Bronchial epithelial cell (primary cell): ENCODE measurements around the gene KRT6A. TPM values are rescaled to one million over a fixed set of nuclear protein-coding genes. Genes with fewer than 3 reads are reported as not detected.

ENCODE experiments used
- DNase-seq: peaks from one replicate; pipeline ENCODE4 v3.0.0-alpha.2; 2010; ENCODE audit warnings: low read depth
- FAIRE-seq: peaks from 2 replicates; lab custom pipeline; 2011; peaks lifted over from hg19 to GRCh38; lab: Jason Lieb, UNC
- H3K27me3 ChIP-seq: 2 replicates; pipeline ENCODE4 v1.5.1; 2011; ENCODE audit warnings: low read length; ENCODE audit not compliant: control insufficient read depth, insufficient read depth
- H3K36me3 ChIP-seq: 2 replicates; pipeline ENCODE4 v1.5.1; 2011; ENCODE audit warnings: low read length; ENCODE audit not compliant: control insufficient read depth, insufficient read depth
- H3K4me3 ChIP-seq: 2 replicates; pipeline ENCODE4 v1.5.1; 2011; ENCODE audit warnings: mild to moderate bottlenecking, low read depth, low read length, control low read depth
- CTCF ChIP-seq: IDR thresholded peaks from 2 replicates; pipeline ENCODE4 v1.5.1; 2011; ENCODE audit warnings: mild to moderate bottlenecking, moderate library complexity, low read length, control low read depth, inconsistent platforms; ENCODE audit not compliant: insufficient read depth, severe bottlenecking
- total RNA-seq: library from RNA; depleted of rRNA; stranded (reverse); fragments of >200 nt; gene quantifications from 2 replicates; pipeline ENCODE4 v1.2.1, GENCODE V29; 2014

The KRT6A gene
- total RNA-seq, 1 donor from 2014 or later: 13,929 TPM

DNA sequence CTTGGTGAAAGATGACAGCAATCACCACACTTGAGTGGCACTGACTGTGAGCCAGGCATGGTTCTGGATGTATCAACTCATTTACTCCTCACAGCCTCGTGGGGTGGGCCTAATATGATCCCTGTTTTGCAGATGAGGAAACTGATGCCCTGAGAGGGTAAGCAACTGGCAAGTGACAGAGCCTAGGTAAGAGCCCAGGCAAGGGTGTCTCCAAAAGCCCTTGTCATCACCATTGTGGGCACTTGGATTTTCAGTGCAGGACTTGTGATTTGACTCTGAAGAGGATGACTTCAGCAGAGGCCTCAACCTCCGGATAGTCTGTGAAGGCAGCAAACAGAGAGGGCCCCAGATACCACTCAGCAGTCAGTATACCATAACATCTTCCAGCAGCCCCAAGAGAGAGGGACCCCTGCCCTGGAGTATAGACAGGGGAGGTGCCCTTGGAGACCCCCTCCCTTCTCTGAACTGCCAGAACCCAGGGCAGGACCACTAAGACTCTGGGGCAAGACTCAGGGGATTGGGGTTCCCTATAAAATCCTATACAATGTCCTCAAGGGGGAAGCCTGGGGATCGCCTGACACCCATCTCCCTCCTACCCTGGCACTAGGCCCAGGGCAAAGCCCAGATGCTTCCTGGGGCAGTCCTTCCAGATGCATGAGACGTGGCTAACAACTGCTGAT lies 34.2 kb upstream of the KRT6A start:
- TF ChIP-seq CTCF: no peak
- FAIRE-seq: peak; percentile 60
- no peak for DNase-seq
- no peak overlapping the region for H3K4me3 ChIP-seq
- H3K36me3 ChIP-seq: no peaks in the 10 kb centered on the region
- no peaks in the 10 kb centered on the region for H3K27me3 ChIP-seq

GRCh38 chr12:52526511-52526951 lies 33.5 kb upstream of the KRT6A start:
- no peak for FAIRE-seq
- Histone ChIP-seq H3K36me3 (no peaks in the 10 kb centered on the region), H3K4me3 (no peak overlapping the region), H3K27me3 (no peaks in the 10 kb centered on the region)
- no peak for DNase-seq
- no peak for TF ChIP-seq CTCF

DNA sequence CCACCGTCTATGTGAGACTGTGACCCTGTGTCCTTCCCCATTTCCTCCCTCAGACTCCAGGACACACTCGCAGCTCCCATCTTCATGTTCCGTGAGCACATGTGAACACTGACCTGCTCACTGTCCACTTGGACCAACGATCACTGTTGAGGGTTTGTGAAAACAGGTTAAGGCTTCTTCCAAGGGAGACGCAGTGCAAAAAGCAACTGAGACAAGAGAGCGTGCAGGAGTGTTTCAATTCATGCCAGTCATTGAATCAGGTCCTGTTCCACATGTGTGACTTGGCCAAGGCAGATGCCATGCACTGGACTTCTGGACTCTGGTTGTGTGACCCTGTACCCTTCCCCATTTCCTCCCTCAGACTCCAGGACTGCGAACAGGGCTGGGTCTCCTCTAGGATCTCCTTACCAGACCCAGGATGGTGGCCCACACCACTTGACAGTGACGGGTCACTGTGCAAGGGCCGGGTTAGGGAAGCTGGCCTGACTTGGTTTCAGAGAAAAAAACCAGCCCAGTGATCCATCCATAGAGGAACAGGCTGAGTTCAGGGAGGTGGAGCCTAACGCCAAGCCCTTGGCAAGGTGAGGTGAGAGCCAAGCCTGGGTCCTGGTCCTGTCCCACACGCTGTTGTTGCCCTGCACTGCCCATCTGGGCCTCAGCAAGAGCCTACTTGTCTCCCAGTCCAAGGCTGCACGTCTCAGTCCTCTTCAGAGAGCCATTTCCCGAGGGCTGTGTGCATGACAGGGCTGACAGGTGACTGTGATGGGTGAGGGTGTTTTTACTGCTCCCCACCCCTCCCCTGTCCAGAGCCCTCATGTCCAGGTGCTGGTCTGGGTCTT lies 32.8 kb upstream of the KRT6A start:
- peak; percentile 66 for FAIRE-seq
- Histone ChIP-seq H3K4me3 (no peak overlapping the region), H3K27me3 (no peaks in the 10 kb centered on the region), H3K36me3 (no peaks in the 10 kb centered on the region)
- DNase-seq: no peak
- TF ChIP-seq CTCF: no peak

GRCh38 chr12:52524898-52525591 lies 32.0 kb upstream of the KRT6A start:
- FAIRE-seq: peak; percentile 99
- no peak for TF ChIP-seq CTCF
- DNase-seq: peak; percentile 84
- Histone ChIP-seq H3K4me3 (no peak overlapping the region), H3K36me3 (peaks cover 1% of the 10 kb centered on the region), H3K27me3 (no peaks in the 10 kb centered on the region)

- TF ChIP-seq CTCF: no peak
- DNase-seq (peak; percentile 88), FAIRE-seq (no peak)
- H3K36me3 ChIP-seq: peaks cover 6% of the 10 kb centered on the region
- H3K27me3 ChIP-seq: no peaks in the 10 kb centered on the region
- H3K4me3 ChIP-seq: no peak overlapping the region
These were observed 31.3 kb upstream of the KRT6A start for GRCh38 chr12:52524241-52524897.
